NCI-H187 treated with DMSO at 0.1 percent for 48 hours (cell line): Measurements from ENCODE around the gene EVPL.
A peak's percentile ranks its signal among the peaks of the same experiment; 100 is the strongest.

ENCODE experiments used
- DNase-seq: peaks from one replicate; lab custom pipeline; 2025; lab: John Stamatoyannopoulos, UW

Gene EVPL

DNA sequence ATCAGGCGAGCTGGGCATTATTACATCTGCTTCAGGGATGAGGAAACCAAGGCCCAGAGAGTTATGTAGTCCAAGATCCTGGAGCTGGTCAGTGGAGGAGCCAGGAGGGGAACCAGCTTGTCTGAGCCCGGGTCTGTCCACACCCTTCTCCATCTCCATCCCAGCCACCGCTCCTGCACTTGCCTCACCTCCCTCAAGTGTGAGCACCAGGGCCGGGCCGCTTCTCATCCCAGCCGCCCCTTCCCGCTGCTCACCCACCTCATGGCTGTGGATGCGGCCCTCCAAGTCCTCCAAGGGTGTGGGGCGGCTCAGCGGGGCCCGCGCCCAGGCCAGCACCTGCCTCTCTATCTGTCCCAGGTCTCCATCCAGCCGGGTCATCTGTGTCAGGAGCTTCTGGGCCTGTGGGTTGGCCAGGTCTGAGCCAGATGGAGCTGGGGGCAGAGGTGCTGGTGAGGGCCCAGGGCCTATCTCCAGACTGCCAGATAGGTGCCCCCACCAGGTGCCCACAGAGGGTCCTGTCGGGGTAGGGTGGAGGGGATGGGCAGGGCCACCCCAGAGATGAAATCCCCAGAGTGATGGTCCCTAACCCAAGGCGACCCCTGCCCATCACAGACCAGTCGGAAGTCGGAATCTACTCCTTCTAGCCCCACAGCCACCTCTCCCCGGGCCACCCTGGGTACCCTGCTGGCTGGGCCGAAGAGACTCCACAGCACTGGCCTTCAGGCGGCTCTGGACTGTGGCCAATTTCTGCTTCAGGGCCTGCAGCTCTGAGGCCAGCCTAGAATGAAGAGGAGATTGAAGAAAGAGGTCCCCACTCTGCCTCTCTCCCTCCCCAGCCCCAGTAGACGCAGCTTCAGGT lies 9.4 kb downstream of the EVPL start:
- no peak for DNase-seq

DNA sequence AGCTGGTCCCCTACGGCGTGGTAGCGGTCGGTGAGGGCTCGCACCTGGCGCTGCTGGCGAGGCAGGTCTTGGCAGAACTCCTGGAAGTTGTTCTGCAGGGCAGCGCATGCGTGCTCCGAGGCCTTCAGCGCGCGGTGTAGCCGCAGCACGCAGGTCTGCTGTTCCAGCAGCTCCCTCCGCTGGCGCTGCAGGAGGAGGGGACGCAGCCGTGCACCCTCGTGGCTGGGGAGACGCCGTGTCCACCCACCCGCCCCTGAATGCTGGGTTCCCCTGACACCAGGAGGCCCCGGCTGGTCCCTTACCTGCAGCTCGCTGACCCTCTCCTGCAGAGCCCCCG lies 12.2 kb downstream of the EVPL start:
- no peak for DNase-seq

DNA sequence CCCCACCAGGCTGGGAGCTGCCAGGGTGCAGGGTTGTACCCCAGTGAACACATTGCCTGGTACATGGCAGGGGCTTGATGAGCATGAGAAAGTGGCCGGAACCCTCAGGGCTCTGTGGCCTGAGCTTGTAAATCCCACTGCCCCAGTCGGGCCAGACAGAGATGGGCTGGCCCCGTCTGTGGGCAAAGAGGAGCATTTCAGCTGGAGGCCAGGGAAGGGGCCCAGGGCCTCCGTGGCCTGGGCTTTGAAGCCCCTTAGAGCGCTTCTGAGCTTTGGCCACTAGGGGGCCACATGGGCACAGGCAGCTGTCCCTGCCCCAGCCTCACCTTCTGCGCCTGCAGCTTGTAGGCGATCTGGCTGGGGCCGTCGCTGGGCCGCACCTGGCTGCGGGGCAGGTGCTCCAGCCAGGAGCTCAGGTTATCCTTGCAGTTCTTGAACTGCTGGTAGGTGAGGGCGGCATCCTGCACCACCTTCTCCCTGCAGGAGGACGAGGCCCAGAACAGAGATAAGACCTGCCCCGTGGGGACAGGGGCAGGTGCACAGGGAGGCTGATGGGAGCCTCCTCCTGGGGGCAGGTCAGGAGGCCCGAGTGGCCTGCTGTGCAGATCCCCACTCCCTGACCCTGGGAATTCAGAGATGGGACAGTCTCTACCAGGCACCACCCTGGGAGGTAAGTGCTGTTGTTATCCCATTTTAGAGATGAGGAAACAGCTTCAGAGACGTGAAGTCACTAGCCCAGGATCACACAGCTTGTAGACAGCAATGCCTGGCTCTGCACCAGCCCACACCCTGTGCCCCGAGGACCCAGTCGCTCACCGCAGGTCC lies 12.8 kb downstream of the EVPL start:
- peak; percentile 3 for DNase-seq

DNA sequence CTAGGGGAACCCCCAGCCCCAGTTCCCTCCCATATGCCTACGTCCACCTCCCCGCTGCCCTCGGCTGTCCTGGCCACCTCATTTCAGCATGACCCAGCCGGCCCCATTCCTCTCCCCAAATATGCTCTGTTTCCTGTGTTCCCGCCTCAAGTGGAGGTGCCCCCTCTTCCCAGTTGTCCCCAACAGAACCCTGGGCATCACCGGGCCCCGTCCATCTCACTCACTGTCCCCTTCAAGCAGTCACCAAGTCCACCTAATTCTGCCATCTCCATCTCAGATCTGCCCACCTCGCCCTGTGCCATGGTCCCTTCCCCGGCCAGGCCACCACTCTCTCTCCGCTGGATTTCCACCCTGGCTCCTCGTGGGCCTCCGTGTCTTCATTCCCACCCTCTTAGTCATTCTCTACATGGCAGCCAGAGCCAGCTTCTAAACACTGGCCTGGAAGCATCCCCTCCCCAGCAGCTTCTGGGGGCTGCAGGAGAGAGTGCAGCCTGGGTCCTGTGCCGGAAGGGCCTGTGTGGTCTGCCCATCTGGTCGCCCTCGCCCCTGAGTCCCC lies 13.7 kb downstream of the EVPL start:
- no peak for DNase-seq

DNA sequence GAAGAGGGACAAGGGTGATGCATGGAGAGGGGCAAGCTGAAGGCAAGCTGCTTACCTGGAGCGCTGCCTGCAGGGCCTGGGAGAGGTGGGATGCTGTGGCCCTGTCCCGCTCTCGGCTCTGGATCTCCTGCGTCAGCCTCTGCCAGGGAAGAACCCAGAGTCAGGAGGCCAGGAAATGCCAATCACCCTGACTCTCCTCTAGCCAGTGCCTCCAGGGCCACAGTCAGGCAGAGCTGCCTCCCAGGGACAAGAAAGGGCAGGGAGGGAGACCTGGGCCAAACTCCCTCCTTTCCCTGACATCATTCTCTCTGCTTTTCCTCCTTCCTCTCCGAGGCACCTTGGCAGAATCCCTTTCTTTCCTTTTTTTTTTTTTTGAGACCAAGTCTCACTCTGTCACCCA lies 15.2 kb downstream of the EVPL start:
- DNase-seq = no peak

DNA sequence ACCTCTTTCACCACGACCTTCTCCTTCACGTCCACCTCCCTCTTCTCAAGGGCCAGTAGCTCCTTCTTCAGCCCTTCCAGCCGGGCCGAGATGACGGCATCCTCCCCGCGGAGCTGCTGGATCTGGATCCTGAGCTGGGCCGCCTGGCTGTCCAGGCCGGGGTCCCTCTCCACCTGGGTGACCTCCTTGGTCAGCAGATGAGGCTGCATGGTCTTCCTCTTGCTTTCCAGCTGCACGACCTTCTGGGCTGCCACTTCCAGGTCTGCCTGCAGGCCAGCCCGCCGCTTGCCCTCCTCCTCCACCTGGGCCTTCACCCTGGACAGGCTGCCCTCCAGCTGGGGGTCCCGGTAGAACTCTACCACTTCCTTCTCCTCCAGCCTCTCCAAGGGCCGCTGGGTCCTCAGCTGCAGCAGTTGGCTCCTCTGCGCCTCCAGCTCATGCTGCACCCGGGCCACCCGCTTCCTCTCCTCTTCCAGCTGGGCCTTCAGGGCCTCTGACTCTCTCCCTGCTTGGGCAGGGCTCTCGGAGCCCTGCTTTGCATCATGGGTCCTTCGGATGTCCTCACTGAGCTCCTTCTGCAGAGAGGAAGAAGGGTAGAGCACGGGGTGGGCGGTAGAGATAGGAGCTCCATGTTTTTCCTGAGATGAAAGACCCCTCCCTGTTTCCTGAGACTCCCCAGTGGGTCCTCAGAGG lies 17.0 kb downstream of the EVPL start:
- DNase-seq = no peak

DNA sequence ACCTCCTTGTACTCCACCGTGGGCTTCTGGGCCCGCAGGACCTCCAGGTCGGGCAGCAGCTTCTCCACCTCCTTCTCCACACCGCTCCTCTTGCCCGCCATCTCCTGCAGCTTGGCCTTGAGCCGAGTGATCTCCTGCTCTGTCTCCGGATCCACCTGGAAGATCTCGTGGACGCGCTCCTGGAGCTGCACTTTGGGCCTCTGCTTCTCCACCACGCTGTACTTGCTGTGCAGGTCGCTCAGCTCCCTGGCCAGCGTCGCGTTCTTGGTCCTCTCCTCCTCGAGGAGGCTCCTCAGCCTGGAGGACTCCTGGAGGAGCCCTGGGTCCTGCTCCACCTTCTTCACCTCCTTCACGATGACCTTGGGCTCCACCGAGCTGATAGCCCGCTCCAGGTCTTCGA lies 17.7 kb downstream of the EVPL start:
- DNase-seq = no peak

DNA sequence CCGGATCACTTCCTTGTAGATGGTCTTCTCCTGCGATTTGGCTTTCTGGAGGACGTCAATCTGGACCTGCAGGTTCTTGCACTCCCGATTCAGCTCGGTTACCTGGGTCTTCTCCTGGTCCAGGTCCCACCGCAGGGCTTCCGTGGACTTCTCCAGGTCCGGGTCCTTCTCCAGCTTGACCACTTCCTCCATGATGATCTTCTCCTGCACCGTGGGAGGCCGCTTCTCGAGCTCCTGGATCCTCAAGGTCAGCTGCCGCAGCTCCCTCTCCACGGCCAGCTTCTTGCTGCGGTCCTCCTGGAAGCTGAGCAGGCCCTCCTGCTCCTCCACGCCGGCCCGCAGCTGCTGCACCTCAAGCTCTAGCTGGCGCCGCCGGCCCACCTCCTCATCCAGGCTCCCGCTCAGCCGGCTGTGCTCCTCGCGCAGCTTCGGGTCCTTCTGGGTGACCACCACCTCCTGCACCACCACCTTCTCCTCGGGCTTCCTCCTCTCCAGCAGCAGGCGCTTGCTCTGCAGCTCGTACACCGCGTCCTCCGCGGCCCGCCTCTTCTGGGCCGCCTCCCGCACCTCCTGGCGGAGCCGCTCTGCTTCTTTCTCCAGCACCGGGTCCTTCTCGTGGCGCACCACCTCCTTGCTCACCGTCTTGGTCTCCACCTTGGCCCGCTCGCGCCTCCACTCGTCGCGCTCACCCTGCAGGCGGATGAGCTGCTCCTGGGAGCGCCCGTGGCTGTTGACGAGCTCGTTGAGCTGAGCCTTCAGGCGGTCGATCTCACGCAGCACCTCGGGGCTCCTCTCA lies 18.3 kb downstream of the EVPL start:
- no peak for DNase-seq

DNA sequence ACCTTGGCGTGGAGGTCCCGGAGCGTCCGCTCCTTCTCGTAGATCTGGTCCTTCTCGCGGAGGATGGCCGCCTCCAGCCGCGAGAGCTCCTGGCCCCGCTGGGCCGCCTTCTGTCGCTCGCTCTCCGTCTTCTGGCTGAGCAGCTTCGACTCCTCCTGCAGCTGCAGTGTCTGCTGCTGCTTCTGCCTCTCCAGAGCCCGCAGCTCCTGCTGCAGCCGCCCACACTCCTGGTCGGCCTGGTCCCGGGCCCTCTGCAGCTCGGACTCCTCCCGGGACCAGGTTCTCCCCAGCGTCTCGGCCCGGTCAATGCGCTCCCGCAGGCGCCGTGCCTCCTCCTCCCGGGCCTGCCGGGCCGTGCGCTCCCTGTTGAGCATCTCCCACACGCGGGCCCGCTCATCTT lies 18.9 kb downstream of the EVPL start:
- no peak for DNase-seq

DNA sequence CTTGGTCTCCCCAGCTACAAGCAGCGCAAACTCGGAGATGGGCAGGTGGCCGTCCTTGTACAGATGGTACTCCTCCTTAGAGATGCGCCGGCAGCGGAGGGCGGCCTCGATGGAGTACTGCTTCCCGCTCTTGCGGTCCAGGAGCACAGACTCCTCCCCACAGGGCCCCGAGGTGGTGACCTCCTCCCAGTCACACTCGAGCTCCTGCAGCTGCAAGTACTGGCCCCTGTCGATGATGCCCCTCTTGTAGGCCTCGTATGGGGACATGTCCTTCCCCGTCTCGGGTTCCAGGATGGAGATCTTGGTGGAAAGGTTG lies 19.3 kb downstream of the EVPL start:
- no peak for DNase-seq

DNA sequence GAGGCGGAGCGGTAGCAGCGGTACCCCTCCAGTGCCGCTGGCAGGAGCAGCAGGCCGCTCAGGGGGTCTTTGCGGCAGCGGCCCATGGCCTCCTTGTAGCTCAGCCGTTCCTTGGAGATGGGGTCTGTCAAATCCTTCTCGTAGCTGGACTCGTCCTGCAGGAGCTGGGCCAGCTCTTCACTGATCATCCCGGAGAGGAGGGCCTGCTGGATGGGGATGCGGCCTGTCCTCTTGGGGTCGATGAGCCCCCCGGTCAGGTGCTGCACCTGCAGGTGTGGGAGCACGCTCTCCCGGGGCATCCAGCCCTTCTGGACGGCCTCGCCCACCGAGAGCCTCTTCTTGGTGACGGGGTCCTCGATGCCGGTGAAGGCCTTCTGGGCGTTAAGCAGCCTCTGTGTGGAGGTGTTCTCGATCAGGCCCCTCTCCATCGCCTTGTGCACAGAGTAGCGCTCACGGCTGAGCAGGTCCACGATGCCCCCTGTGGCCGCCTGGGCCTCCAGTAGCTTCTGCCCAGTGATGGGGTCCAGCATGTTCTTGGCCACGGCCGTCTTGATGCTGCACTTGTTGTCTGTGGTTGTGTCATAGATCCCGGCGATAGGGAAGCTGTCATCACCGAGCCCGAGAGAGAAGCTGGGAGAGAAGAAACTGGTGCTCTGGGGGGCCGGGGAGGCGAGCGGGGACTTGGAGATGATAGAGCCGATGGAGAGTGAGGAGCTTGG lies 19.8 kb downstream of the EVPL start:
- DNase-seq = no peak

DNA sequence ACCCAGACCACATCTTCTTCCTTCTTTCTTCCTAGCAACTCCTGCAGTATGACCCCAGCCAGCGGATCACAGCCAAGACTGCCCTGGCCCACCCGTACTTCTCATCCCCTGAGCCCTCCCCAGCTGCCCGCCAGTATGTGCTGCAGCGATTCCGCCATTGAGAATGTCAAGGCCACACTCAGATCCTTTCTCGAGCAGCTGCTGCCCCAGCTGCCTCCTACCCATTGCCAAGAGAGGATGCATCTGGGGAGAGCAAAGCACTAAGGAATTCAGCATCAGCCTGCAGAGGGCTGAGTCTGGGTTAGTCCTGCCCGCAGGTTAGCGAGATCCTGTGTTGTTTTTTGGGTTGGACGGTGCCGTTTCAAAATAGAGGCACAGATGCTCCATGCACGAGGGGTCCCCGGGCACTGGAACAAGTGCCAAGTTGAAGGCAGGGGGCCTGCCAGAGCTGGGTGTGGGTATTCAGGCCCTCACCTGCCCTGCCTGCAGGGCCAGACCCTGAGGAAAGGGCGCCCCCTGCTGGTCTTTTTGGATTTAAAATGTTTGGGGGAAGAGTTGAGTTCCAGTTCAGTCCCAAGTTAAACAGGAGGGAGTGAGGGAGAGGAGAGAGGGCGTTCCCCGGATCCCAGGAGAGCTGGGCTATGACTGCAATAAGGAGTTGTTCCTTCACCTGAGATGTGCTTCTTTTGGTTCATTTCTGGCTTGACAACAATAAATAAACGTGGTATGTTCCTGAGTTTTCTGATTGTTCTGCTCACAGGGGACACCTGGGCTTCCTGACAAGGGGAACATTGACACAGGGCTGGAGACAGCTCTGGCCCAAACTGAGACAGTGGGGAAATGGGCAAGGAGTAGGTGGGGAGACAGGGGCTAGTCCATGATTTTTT lies 21.6 kb downstream of the EVPL start:
- peak; percentile 14 for DNase-seq

DNA sequence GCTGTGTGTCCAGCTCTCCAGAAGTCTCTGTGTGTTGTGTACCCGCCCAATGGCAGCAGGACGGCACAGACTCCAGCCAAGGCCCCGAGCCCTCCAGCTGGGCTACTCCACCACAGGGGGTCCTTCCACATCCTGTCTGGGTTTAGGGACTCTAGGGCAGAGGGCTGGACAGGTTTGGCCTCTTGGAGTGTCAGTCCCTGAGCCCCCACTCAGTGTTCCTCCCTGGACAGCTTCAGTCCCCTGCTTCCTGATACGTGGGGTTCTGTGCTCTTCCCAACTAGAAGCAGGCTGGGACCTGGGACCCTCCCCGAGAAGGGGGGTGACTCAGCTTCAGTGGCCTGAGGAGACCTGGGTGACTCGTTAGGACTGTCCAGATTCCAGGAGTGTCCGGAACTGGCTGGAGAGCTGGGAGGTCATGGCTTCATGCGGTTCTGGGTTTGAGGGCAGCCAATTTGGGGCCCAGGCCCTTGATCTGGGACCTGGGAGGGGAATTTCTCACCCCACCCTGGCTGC lies 22.3 kb downstream of the EVPL start:
- DNase-seq = no peak

DNA sequence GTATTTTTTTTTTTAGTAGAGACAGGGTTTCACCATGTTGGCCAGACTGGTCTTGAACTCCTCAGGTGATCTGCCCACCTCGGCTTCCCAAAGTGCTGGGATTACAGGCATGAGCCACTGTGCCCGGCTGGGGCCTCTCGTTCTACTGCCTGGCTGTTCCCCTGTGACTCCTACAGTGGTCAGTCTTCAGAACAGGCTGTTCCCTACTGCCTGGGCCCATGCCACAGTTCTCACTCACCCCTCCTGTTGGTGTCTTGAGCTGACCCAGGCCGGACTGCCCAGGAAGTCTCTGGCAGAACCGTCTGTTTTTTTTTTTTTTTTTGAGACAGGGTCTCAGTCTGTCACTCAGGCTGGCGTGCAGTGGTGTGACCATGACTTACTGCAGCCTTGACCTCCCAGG lies 23.2 kb downstream of the EVPL start:
- no peak for DNase-seq

DNA sequence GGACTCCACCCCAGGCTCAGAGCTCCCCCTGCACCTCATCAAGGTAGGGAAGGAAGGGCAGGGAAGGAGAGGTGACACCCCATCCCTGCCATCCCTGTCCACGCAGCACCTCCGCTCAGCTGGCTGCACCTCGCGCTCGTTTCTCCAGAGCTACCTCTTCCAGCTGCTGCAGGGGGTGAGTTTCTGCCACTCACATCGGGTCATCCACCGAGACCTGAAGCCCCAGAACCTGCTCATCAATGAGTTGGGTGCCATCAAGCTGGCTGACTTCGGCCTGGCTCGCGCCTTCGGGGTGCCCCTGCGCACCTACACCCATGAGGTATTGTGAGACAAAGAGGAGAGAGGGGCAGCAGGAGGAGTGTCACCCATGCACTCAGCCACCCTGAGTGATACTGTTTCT lies 25.0 kb downstream of the EVPL start:
- DNase-seq = no peak

DNA sequence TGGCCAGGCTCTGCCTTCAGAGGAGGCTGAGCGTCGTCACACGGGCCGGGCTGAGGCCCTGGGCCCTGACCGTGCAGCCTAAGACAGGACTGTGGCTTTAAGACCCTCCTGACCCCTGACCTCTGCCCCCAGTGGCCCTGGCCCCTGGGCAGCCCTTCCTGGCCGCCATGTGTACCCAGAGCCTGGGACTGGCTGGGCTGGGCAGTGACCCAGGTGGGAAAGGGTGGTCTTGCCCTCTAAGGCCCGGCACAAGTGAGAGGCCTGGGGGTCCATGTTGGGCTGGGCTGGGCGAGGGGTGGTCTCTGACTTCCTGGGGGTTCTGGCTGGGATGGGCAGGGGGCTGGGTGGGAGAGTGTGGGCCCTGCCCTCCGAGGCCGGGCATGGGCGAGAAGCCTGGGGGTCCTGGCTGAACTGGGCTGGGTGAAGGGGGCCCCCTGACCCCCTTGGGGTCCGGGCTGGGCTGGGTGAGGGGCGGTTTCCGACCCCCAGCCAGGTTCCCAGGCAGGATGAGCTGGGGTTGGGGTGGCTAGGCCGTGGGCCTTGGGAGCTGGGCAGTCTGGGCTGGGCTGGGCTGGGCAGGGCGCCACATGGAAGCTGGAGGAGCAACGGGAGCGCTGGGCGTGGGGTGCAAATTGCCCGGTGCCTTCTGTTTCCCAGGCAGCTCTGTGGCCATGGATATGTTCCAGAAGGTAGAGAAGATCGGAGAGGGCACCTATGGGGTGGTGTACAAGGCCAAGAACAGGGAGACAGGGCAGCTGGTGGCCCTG lies 26.2 kb downstream of the EVPL start, which contains the start of gene CDK3:
Gene CDK3, plus strand, starts transcription at position 101 of the 767 bp plus-strand sequence. Its CDS starts 571 bp downstream, at position 672.
- DNase-seq = no peak

DNA sequence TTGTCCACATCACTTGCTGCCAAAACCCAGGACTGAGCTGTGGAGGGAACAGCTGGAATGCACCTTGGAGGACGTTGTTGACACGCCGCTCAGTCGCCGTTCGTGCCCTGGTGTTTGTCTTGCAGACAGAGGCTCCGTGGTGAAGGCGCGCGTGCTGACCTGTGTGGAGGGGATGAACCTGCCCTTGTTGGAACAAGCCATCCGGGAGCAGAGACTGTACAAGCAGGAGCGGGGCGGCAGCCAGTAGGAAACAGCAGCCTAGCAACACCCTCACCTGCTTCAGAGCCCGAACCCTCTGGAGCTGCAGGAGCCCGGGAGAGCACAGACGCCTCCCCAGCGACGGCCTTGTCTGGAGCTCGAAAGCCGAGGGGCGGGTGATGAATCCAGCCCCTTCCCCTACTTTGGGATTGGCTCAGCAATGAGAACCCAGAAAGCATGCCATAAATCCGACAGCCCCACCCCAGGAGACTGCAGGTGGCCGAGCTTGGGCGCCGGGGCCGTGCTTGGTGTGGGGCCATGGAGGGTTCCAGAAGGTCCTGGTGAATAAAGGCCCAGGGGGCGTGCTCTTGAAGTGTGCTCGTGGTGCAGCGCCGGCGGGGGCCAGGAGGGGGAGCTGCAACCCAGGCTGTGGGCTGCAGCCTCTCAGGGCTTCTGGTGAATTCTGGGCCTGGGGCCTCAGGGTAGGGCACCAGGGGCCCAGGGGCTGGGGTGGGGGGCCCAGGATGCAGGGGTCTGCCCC lies 26.9 kb downstream of the EVPL start:
- no peak for DNase-seq

DNA sequence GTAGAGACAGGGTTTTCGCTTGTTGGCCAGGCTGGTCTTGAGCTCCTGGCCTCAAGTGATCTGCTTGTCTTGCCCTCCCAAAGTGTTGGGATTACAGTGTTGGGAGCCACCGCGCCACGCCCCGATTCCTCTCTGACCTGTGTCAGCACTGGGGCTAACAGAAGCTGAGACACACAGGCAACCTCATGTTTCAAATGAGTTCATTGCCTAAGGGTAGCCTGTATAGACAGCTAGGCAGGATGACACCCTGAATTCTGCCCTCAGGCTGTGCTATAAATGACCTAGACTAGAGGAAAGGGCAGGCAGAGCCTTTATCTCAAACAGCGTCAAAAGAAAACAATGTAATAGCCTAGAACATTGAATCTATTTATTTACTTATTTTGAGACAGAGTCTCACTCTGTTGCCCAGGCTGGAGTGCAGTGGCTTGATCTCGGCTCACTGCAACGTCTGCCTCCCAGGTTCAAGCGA lies 28.7 kb downstream of the EVPL start:
- no peak for DNase-seq
